Lower leg skin (tissue), 3 donors: ENCODE results near the gene CASP5.

Source experiments
- CTCF ChIP-seq, 3 donors: fragments of 450-650 bp; IDR thresholded peaks; one replicate each; pipeline ENCODE4 v1.5.1; 2016; ENCODE audit warnings: antibody characterized with exemption in 3 of 3, mild to moderate bottlenecking in 3 of 3, moderate library complexity in 2 of 3
- POLR2A ChIP-seq, 2 donors: fragments of 450-650 bp; IDR thresholded peaks; one replicate each; pipeline ENCODE4 v1.6.1; 2016 to 2017; ENCODE audit warnings: antibody characterized with exemption in 2 of 2, mild to moderate bottlenecking in 1 of 2, moderate library complexity in 1 of 2

GRCh38 chr11:104956528-104956927, 66.4 kb downstream of the CASP5 start:
- TF ChIP-seq CTCF (IDR thresholded peaks at IDR 0.05): no peak
- TF ChIP-seq POLR2A (IDR thresholded peaks at IDR 0.05): no peak
